IPS DF 6.9 (cell line): ENCODE measurements around the gene PTRH1.

Experiments used
- DNase-seq: peaks from one replicate; pipeline ENCODE4 v3.0.0-alpha.2; 2013; ENCODE audit warnings: low read depth, low spot score
- H3K27ac ChIP-seq: one replicate; pipeline ENCODE4 v1.5.1; 2013; ENCODE audit warnings: low read length, control low read depth
- H3K27me3 ChIP-seq: 2 replicates; pipeline ENCODE4 v1.6.1; 2013; ENCODE audit warnings: mild to moderate bottlenecking, low read length; ENCODE audit not compliant: control insufficient read depth, insufficient read depth
- H3K36me3 ChIP-seq: 2 replicates; pipeline ENCODE4 v1.6.1; 2013; ENCODE audit warnings: low read length; ENCODE audit not compliant: control insufficient read depth, insufficient read depth
- H3K4me1 ChIP-seq: 2 replicates; pipeline ENCODE4 v1.6.1; 2013; ENCODE audit warnings: low read length; ENCODE audit not compliant: control insufficient read depth, insufficient read depth
- H3K4me3 ChIP-seq: 2 replicates; pipeline ENCODE4 v1.5.1; 2013; ENCODE audit warnings: mild to moderate bottlenecking, low read length
- H3K9me3 ChIP-seq: 2 replicates; pipeline ENCODE4 v1.6.1; 2013; ENCODE audit warnings: low read length, inconsistent platforms; ENCODE audit not compliant: control insufficient read depth, insufficient read depth
- WGBS: extraction: QIAGEN DNeasy Blood & Tissue Kit; methylation state at CpG from one replicate; pipeline ENCODE4 v1.1.7; 2013; ENCODE audit warnings: mixed read lengths, missing lambda C conversion rate; ENCODE audit not compliant: insufficient read length, insufficient coverage; 5-methylcytosine and 5-hydroxymethylcytosine counted together

The PTRH1 gene

DNA sequence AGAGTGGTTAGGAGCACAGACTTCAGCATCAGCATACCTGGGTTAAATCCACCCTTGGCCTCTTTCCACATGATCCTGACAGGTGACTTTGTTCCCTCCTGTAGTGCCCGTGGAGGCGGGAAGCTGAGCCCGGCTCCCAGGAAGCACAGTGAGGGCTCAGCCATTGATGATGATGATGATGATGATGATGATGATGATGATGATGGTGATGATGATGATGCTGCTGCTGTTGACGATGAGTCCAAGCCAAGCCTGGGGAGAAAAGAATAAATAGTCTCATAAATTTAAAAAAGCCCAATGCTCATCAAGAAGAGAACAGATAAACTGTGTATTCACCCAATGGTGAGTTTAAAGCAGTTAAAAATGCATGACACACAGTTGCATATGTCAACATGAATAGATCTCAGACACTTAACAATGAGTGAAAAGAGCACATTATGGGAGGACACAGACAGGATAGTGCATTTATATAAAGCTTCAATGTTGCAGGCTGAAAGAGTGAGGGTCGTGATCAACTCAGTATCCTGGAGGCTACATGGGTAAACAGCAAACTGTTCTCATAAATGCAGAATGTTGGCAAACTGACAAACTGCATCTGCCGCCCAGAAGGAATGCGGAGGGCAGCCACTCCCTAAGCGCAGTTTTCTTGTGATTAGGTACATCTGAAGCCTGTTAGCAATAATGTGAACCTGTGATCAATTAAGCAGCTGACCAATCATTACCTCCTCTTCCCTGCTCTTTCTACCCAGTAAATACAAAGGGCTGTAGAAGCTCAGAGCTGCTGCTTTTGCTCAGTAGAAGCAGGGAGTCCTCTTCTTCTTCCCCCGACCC, 20.4 kb downstream of the PTRH1 start:
- no peaks in the 10 kb centered on the region for H3K4me1 ChIP-seq
- WGBS = no CpG with 5 or more reads among the region's 9 CpGs
- no peaks in the 10 kb centered on the region for H3K9me3 ChIP-seq
- H3K36me3 ChIP-seq = no peaks in the 10 kb centered on the region
- H3K4me3 ChIP-seq = no peak overlapping the region
- H3K27me3 ChIP-seq = no peaks in the 10 kb centered on the region
- H3K27ac ChIP-seq = no peak overlapping the region
- no peak for DNase-seq

DNA sequence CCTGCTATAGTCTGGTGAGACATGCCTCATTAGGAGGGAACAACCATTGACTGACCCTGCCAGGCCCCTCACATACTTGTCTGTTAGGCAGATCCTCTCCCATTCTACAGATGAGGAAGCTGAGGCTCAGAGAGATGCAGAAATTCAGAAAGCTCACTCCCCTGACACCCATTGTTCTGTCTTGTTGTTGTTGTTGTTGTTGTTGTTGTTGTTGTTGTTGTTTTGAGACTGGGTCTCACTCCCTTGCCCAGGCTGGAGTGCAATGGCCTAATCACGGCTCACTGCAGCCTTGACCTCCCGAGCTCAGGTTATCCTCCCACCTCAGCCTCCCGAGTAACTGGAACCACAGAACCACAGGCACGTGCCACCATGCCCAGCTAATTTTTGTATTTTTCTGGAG, 21.8 kb downstream of the PTRH1 start:
- Histone ChIP-seq H3K27ac (no peak overlapping the region), H3K27me3 (no peaks in the 10 kb centered on the region), H3K4me3 (no peak overlapping the region), H3K9me3 (no peaks in the 10 kb centered on the region), H3K36me3 (peaks cover 2% of the 10 kb centered on the region; the same call in 1 of the 2 replicates), H3K4me1 (no peaks in the 10 kb centered on the region)
- no CpG with 5 or more reads among the region's 4 CpGs for WGBS
- DNase-seq = no peak

DNA sequence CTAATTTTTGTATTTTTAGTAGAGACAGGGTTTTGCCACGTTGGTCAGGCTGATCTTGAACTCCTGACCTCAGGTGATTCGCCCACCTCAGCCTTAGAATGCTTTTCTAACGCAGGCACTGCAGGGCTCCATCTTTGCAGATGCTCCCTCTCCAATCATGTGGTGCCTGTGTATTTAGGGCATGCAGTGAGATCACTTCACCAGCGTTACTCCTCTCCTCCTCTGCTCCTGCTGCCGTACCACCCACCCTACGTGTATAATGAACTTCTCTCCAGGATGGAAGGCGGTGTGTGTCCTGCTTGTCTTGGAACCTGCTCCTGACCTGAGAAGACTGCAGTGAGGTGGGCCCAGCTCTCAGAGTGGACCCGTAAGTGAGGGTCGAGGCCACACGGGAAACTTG, 22.3 kb downstream of the PTRH1 start:
- Histone ChIP-seq H3K27ac (no peak overlapping the region), H3K36me3 (peaks cover 2% of the 10 kb centered on the region; the same call in 1 of the 2 replicates), H3K4me1 (no peaks in the 10 kb centered on the region), H3K9me3 (no peaks in the 10 kb centered on the region), H3K27me3 (no peaks in the 10 kb centered on the region), H3K4me3 (no peak overlapping the region)
- no CpG with 5 or more reads among the region's 10 CpGs for WGBS
- DNase-seq = no peak

DNA sequence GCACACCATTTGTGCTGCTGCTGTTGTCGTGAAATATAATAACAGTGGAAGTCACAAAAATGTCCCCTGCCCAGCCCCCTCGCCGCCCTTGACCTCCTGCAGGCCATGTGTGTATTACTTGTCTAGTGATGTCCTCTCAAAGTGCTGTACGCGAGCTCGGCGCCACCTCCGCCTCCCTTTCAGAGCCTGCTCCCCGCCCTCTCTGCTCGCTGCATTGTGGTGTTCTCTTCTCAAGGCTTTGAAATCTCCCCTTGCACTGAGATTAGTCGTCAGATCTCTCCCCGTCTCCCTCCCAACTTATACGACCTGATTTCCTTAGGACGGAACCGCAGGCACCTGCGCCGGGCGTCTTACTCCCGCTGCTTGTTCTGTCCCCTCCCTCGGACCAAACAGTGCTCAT, 23.4 kb downstream of the PTRH1 start:
- no peaks in the 10 kb centered on the region for H3K27me3 ChIP-seq
- no peak for DNase-seq
- WGBS = no CpG with 5 or more reads among the region's 20 CpGs
- no peak overlapping the region for H3K27ac ChIP-seq
- H3K4me3 ChIP-seq = no peak overlapping the region
- no peaks in the 10 kb centered on the region for H3K4me1 ChIP-seq
- no peaks in the 10 kb centered on the region for H3K9me3 ChIP-seq
- H3K36me3 ChIP-seq = peaks cover 2% of the 10 kb centered on the region; the same call in 1 of the 2 replicates

DNA sequence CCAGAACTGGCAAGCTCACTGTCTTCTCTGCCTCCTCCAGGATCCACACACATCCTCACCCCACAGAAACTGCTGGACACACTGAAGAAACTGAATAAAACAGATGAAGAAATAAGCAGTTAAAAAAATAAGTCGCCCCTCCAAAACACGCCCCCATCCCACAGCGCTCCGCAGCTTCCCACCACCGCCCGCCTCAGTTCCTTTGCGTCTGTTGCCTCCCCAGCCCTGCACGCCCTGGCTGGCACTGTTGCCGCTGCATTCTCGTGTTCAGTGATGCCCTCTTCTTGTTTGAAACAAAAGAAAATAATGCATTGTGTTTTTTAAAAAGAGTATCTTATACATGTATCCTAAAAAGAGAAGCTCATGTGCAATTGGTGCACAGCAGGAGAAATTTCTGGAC, 24.7 kb downstream of the PTRH1 start:
- Histone ChIP-seq H3K4me1 (no peaks in the 10 kb centered on the region), H3K4me3 (no peak overlapping the region), H3K27ac (no peak overlapping the region), H3K36me3 (peaks cover 2% of the 10 kb centered on the region; the same call in 1 of the 2 replicates), H3K9me3 (no peaks in the 10 kb centered on the region), H3K27me3 (no peaks in the 10 kb centered on the region)
- no peak for DNase-seq
- no CpG with 5 or more reads among the region's 10 CpGs for WGBS

DNA sequence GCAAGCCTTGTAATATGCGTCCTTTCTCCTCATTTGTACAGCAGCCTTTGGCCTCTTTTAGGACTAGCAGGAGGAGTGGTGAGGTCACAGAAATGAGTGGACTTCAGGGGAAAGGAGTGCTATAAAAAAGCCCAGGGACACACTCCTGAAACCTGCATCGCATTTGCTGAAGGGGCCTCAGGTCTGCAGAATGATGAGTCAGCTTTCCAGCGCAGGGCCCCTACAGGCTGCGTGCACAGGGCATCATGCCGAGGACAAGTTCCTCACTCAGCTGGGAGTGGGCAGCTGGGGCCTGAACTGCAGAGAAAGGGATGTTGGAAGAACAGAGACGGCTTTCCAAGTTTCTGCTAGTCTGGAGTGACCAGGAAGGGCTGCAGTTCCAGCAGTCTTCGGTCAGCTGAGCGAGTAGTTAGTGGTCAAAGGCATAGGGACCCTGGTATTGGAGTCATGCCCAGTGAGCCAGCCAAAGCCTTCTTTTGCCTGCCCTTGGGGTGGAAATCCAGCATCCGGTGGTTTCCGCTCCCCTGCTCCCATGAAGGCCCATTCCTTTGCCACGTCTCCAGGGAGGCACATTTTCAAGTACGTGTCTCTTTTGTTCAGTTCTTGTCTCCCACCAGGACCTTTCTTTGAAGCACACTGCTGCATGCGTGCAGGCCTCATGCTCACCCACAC, 26.0 kb downstream of the PTRH1 start:
- H3K27ac ChIP-seq = no peak overlapping the region
- peaks cover 2% of the 10 kb centered on the region; the same call in 1 of the 2 replicates for H3K36me3 ChIP-seq
- no peak for DNase-seq
- no peak overlapping the region for H3K4me3 ChIP-seq
- no peaks in the 10 kb centered on the region for H3K9me3 ChIP-seq
- no peaks in the 10 kb centered on the region for H3K27me3 ChIP-seq
- H3K4me1 ChIP-seq = no peaks in the 10 kb centered on the region
- WGBS = no CpG with 5 or more reads among the region's 13 CpGs

DNA sequence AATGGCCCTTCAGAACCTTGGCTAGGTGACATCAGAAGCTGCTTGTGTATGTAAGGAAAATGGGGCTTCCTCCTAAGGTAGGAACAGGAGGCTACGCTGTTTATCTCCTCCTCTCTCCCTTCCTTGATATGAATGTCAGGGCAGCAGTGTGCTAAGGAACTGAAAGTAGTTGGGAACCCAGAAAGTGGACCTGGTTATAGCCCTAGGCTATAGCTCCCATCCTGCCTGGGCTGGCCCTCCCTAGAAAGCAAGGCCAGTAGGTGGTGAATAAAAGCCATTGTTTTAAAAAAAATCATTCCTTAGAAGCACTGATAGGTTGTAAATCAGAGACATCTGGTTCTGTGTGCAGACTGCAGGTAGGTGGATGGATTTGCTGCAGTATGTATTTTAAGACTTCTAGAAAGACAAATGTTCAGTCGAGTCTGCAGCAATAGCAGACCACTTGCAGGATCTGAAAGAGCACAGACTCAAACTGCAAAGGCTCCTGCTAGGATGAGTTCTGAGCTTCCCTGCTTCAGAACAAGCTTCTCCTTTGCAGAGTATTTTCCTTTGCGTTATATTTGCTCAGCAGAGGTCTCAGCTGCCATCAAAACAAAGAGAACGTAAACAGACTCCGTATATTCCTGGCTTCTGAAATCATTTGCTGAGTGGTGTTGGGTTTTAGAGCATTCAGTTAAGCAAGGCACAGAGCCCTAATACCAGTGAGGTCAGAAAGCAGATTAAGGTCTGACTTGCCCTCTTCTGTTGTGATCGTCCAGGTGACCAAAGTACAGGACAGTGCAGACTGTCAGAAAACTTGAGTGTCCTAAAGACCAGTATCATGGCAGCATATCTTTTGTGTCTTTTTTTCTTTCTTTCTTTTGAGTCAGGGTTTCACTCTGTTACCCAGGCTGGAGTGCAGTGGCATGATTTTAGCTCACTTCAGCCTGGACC, 28.7 kb downstream of the PTRH1 start:
- Histone ChIP-seq H3K4me1 (no peaks in the 10 kb centered on the region), H3K4me3 (no peak overlapping the region), H3K36me3 (peaks cover 13% of the 10 kb centered on the region), H3K27ac (no peak overlapping the region), H3K9me3 (no peaks in the 10 kb centered on the region), H3K27me3 (no peaks in the 10 kb centered on the region)
- DNase-seq = no peak
- no CpG with 5 or more reads among the region's 6 CpGs for WGBS

DNA sequence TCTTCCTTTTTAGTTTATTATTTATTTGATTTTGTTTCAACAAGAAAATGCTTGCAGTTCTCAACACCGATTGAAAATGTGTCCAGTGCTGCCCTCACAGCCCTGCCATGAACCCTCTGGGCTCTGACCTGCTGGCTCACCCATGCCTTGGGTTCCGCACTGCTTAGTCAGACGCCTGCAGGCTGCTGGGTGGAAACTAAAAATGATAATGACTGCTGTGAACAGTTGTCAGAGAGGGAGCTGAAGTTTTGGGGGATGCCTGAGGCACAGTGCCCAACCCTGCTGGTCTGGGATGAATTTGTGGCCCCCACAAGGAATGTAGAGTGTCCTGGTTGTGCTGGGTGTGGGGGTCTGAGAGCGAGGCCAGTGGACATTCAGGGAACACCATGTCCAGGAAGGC, 30.9 kb downstream of the PTRH1 start:
- WGBS = no CpG with 5 or more reads among the region's 4 CpGs
- Histone ChIP-seq H3K27ac (no peak overlapping the region), H3K9me3 (no peaks in the 10 kb centered on the region), H3K36me3 (peaks cover 18% of the 10 kb centered on the region), H3K27me3 (no peaks in the 10 kb centered on the region), H3K4me3 (no peak overlapping the region), H3K4me1 (no peaks in the 10 kb centered on the region)
- no peak for DNase-seq

DNA sequence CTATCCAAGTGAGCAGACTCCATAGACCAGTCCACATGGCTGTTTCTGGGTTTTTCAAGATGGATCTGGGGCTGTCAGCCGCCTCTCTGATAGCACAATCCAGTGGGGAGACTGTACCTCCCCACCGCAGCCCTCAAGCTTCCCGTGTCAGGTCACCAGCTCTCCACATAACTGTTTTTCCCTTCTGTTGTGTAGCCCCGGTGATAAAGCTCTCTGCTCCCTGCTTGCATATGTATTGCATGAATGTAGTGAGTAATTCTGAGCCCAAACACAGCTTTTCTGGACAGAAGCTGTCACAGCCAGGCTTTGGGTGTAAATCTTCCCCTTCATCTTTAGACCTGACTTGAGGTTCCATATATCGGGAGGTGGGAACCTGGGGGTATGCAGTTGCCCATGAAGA, 31.7 kb downstream of the PTRH1 start:
- no peak for DNase-seq
- H3K27ac ChIP-seq = no peak overlapping the region

More for the DNA sequence above, 31.7 kb downstream of the PTRH1 start:
- Histone ChIP-seq H3K36me3 (peaks cover 17% of the 10 kb centered on the region; the same call in 1 of the 2 replicates), H3K4me3 (no peak overlapping the region), H3K9me3 (no peaks in the 10 kb centered on the region), H3K4me1 (no peaks in the 10 kb centered on the region), H3K27me3 (no peaks in the 10 kb centered on the region)
- WGBS = no CpG with 5 or more reads among the region's 5 CpGs
